GM21515 (cell line): ENCODE measurements around the gene SIX4.

Experiments used
- ATAC-seq: cut with Tn5 transposase; IDR thresholded peaks from one replicate; pipeline ENCODE4 v1.9.1; 2021; ENCODE audit not compliant: unreplicated experiment

SIX4 gene

GRCh38 chr14:60662982-60663381 lies 61.2 kb downstream of the SIX4 start:
- no peak for ATAC-seq

GRCh38 chr14:60661721-60662120 lies 62.4 kb downstream of the SIX4 start:
- ATAC-seq, result no peak
